HG02973 (cell line): Measurements from ENCODE around the gene SPDYE16.
"Not testable (repeated sequence)": the region's sequence is repeated elsewhere in the genome, so short reads cannot be mapped to it uniquely, and the experiment has no call there.

ENCODE experiments used
- ATAC-seq: cut with Tn5 transposase; IDR thresholded peaks from one replicate; pipeline ENCODE4 v1.9.1; 2021; ENCODE audit warnings: moderate library complexity; ENCODE audit not compliant: unreplicated experiment

Gene SPDYE16

GRCh38 chr7:76543197-76543596 lies at the start of gene SPDYE16:
Gene SPDYE16, minus strand, starts transcription at chr7:76543297. Its CDS starts 1,838 bp downstream, at chr7:76541459.
- not testable (repeated sequence) for ATAC-seq

GRCh38 chr7:76592694-76593093 lies 49.6 kb upstream of the SPDYE16 start:
- ATAC-seq: not testable (repeated sequence)

GRCh38 chr7:76591602-76592304 lies 48.7 kb upstream of the SPDYE16 start:
- peak; percentile 73 for ATAC-seq

GRCh38 chr7:76591033-76591432 lies 47.9 kb upstream of the SPDYE16 start:
- ATAC-seq: not testable (repeated sequence)

- not testable (repeated sequence) for ATAC-seq
These were observed 45.5 kb upstream of the SPDYE16 start for GRCh38 chr7:76588586-76588985.

GRCh38 chr7:76586585-76587315 lies 43.7 kb upstream of the SPDYE16 start:
- ATAC-seq: not testable (repeated sequence)

- ATAC-seq: not testable (repeated sequence)
These were observed 40.7 kb upstream of the SPDYE16 start for GRCh38 chr7:76583636-76584281.

- ATAC-seq: not testable (repeated sequence)
These were observed 39.9 kb upstream of the SPDYE16 start for GRCh38 chr7:76582848-76583631.

- ATAC-seq: not testable (repeated sequence)
These were observed 33.0 kb upstream of the SPDYE16 start for GRCh38 chr7:76575919-76576655.

- not testable (repeated sequence) for ATAC-seq
These were observed 32.3 kb upstream of the SPDYE16 start for GRCh38 chr7:76575431-76575830.

GRCh38 chr7:76572296-76572695 lies 29.2 kb upstream of the SPDYE16 start:
- not testable (repeated sequence) for ATAC-seq

GRCh38 chr7:76570324-76570775 lies 27.3 kb upstream of the SPDYE16 start:
- ATAC-seq: not testable (repeated sequence)

- not testable (repeated sequence) for ATAC-seq
These were observed 25.6 kb upstream of the SPDYE16 start for GRCh38 chr7:76568742-76569141.

- ATAC-seq: not testable (repeated sequence)
These were observed 24.7 kb upstream of the SPDYE16 start for GRCh38 chr7:76567753-76568152.

GRCh38 chr7:76567311-76567710 lies 24.2 kb upstream of the SPDYE16 start:
- not testable (repeated sequence) for ATAC-seq

- ATAC-seq: not testable (repeated sequence)
These were observed 21.9 kb upstream of the SPDYE16 start for GRCh38 chr7:76565001-76565400.

- not testable (repeated sequence) for ATAC-seq
These were observed 18.2 kb upstream of the SPDYE16 start for GRCh38 chr7:76561342-76561741.

GRCh38 chr7:76560157-76560556 lies 17.1 kb upstream of the SPDYE16 start:
- not testable (repeated sequence) for ATAC-seq

GRCh38 chr7:76559685-76560084 lies 16.6 kb upstream of the SPDYE16 start:
- ATAC-seq: not testable (repeated sequence)

GRCh38 chr7:76551992-76552391 lies 8.9 kb upstream of the SPDYE16 start:
- ATAC-seq: not testable (repeated sequence)
